Measurements from ENCODE around the gene FOXI1.
"Not testable (repeated sequence)": the region's sequence is repeated elsewhere in the genome, so short reads cannot be mapped to it uniquely, and the experiment has no call there.

Gene FOXI1

DNA sequence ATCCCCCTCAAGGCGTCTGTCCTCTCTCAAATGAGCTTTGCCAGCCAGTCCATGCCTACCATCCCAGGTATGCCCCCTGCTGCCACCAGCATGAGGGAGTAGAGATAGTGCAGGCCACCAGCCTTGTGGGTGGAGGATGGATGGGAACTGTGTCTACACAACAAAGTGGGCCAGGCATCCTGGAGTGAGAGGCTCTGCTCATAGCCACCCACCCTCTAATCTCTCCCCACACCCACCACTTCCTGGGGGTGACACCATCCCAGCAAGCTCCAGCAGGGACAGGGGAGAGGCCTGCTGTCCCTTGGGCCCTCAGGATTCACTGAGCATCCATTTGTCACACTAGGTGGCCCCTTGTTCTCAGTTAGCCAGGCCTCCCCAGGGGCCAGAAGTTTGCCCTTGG lies 25.5 kb upstream of the FOXI1 start:
- Histone ChIP-seq H3K36me3 (ENCODE audit: insufficient read depth, low read length) (no peaks in the 10 kb centered on the region), H3K4me3 (no peak overlapping the region), H3K9ac (ENCODE audit: insufficient read length) (no peak overlapping the region), H3K9me3 (ENCODE audit: low read depth, low read length) (no peaks in the 10 kb centered on the region), H3K27ac (no peak overlapping the region)
- DNase-seq (ENCODE audit: low read depth, low spot score), result no peak
- no peak for TF ChIP-seq EZH2 (IDR thresholded peaks at IDR 0.05)
- no peak for TF ChIP-seq FOXP2 (optimal IDR thresholded peaks at IDR 0.05; ENCODE audit: control extremely low read depth, extremely low read length, insufficient read depth)
- no peak for TF ChIP-seq POLR2AphosphoS5 (IDR thresholded peaks at IDR 0.05; ENCODE audit: borderline replicate concordance, low read depth, low read length)

DNA sequence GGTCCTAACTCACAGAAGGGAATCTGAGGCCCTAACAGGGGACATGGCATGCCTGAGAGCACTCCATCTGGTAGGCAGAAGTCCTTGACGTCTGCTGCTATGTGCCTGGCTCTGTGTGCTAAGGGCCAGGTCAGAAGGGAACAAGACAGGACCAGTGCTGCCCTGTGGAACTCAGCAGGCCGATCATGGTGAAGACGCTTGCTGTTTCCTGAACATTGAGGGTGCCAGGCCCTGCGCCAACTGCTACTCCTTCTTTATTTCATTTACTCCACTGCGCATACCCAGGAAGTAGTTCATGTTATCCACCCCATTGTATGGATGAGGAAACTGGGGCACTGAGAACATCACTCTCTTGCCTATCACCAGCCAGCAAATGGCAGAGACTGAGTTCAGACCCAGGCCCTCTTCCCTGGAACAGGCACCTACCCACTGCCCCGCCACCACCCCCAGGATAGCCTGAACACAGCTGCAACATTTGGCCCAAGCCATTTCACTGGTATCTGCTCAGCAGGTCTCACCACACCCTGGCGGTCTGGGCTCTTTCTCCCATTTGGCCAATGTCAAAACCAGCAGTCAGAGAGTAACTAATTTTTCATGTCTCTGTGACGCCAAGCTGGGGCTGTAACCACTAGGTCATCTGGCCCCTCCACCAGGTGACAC lies 24.8 kb upstream of the FOXI1 start:
- TF ChIP-seq POLR2AphosphoS5 (IDR thresholded peaks at IDR 0.05; ENCODE audit: borderline replicate concordance, low read depth, low read length) (no peak), EZH2 (IDR thresholded peaks at IDR 0.05) (no peak), FOXP2 (optimal IDR thresholded peaks at IDR 0.05; ENCODE audit: control extremely low read depth, extremely low read length, insufficient read depth) (no peak)
- H3K27ac ChIP-seq, result no peak overlapping the region
- H3K36me3 ChIP-seq (ENCODE audit: insufficient read depth, low read length), result no peaks in the 10 kb centered on the region
- no peak overlapping the region for H3K4me3 ChIP-seq
- no peak overlapping the region for H3K9ac ChIP-seq (ENCODE audit: insufficient read length)
- no peak for DNase-seq (ENCODE audit: low read depth, low spot score)
- H3K9me3 ChIP-seq (ENCODE audit: low read depth, low read length), result no peaks in the 10 kb centered on the region

DNA sequence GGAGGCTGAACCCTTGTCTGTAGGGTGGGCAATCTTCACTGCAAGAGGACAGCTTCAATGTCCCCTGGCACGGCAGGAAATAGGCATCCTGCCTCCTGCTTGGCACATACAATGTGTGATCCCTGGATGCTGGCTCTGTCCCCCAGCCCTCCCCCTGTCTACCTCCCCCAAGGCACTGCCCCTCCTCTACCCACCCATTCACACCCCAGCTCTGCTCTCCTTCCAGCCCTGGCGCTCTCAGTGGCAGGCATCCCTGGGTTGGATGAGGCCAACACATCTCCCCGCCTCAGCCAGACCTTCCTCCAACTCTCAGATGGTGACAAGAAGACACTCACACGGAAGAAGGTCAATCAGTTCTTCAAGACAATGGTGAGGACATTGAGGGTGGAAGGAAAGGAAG lies 24.1 kb upstream of the FOXI1 start:
- no peak for DNase-seq (ENCODE audit: low read depth, low spot score)
- Histone ChIP-seq H3K4me3 (no peak overlapping the region), H3K9ac (ENCODE audit: insufficient read length) (no peak overlapping the region), H3K27ac (no peak overlapping the region), H3K36me3 (ENCODE audit: insufficient read depth, low read length) (no peaks in the 10 kb centered on the region), H3K9me3 (ENCODE audit: low read depth, low read length) (no peaks in the 10 kb centered on the region)
- TF ChIP-seq POLR2AphosphoS5 (IDR thresholded peaks at IDR 0.05; ENCODE audit: borderline replicate concordance, low read depth, low read length) (no peak), EZH2 (IDR thresholded peaks at IDR 0.05) (no peak), FOXP2 (optimal IDR thresholded peaks at IDR 0.05; ENCODE audit: control extremely low read depth, extremely low read length, insufficient read depth) (no peak)

DNA sequence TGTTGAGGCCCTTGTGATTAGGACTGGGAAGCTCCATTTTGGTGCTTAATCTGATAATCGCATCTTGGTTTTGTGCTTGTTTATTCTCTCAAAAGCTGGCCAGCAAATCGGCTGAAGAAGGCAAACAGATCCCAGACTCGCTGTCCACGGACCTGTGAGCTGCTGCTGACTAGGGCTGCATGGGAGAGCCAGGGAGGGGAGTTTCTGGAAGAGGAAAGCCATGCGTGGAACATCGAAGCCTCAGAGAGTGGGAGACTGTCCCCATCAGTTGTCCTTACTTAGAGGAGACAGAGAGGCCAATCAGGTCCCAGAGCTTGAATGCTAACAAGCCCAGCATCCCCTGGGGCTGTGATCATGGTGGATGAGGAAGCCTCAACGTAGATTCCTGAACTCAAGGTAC lies 23.0 kb upstream of the FOXI1 start:
- no peak for TF ChIP-seq EZH2 (IDR thresholded peaks at IDR 0.05)
- TF ChIP-seq POLR2AphosphoS5 (IDR thresholded peaks at IDR 0.05; ENCODE audit: borderline replicate concordance, low read depth, low read length), result no peak
- TF ChIP-seq FOXP2 (optimal IDR thresholded peaks at IDR 0.05; ENCODE audit: control extremely low read depth, extremely low read length, insufficient read depth), result no peak
- Histone ChIP-seq H3K9me3 (ENCODE audit: low read depth, low read length) (no peaks in the 10 kb centered on the region), H3K9ac (ENCODE audit: insufficient read length) (no peak overlapping the region), H3K36me3 (ENCODE audit: insufficient read depth, low read length) (no peaks in the 10 kb centered on the region), H3K4me3 (no peak overlapping the region), H3K27ac (no peak overlapping the region)
- DNase-seq (ENCODE audit: low read depth, low spot score), result no peak

DNA sequence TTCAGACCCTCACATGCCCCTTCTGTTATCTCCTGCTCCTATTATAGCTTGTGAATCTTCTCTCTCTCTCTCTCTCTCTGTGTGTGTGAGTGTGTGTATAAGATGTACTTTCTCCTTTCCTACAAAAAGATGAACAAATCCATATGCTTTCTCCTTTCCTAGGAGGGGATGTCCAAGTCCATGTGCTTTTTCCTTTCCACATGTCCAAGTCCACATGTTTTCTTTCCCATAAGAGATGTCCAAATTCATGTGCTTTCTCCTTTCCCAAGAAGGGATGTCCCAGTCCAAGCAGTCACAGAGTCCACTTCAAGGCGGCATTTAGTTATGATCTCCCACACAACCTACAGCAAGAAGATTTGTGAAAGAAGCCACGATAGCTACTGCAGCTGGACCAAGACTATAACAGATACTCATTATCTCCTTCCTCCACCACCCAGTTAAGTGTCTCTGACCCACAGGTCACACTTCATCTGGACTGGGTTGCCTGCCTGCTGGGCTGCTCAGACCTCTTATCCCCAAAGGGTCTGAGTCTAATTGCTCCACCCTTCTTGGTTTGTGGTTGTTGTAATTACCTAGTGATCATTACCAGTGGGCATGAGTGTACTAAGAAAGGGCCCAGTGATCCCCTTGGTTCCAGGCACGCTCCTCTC lies 18.4 kb upstream of the FOXI1 start:
- Histone ChIP-seq H3K36me3 (ENCODE audit: insufficient read depth, low read length) (no peaks in the 10 kb centered on the region), H3K9ac (ENCODE audit: insufficient read length) (no peak overlapping the region), H3K4me3 (no peak overlapping the region), H3K9me3 (ENCODE audit: low read depth, low read length) (no peaks in the 10 kb centered on the region), H3K27ac (no peak overlapping the region)
- TF ChIP-seq EZH2 (IDR thresholded peaks at IDR 0.05), result no peak
- no peak for TF ChIP-seq POLR2AphosphoS5 (IDR thresholded peaks at IDR 0.05; ENCODE audit: borderline replicate concordance, low read depth, low read length)
- TF ChIP-seq FOXP2 (optimal IDR thresholded peaks at IDR 0.05; ENCODE audit: control extremely low read depth, extremely low read length, insufficient read depth), result no peak
- no peak for DNase-seq (ENCODE audit: low read depth, low spot score)

DNA sequence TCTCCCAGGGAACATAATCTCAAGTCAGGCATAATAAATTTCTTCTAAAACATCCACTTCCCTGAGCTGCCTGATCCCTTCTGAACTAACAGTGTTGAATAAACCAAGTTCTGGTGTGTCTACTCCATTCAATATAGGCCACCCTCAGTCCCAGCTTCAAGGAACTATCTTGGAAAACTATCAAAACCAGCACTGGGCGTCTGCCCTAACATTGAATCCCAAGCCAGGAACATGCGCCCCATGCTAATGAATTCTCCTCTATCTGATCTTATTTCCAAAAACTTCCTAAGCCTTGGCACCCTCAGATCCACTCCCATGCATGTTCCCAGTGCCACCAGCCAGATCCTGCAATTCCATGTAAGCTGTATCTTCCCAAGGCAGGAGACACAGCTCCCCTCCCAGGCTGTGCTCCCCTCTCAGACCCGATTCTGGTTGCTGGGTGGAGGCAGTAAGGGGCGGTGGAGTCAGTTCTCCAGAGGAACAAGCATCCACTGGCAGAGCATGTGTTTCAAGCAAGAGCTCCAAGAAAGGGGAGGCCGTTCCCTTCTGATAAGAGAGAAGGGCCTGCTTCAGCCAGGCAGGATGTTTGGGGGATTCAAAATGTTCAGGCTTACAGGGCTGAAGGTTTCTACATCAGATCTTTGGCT lies 13.1 kb upstream of the FOXI1 start:
- TF ChIP-seq FOXP2 (optimal IDR thresholded peaks at IDR 0.05; ENCODE audit: control extremely low read depth, extremely low read length, insufficient read depth) (no peak), POLR2AphosphoS5 (IDR thresholded peaks at IDR 0.05; ENCODE audit: borderline replicate concordance, low read depth, low read length) (no peak), EZH2 (IDR thresholded peaks at IDR 0.05) (no peak)
- no peak overlapping the region for H3K9ac ChIP-seq (ENCODE audit: insufficient read length)
- DNase-seq (ENCODE audit: low read depth, low spot score), result no peak

DNA sequence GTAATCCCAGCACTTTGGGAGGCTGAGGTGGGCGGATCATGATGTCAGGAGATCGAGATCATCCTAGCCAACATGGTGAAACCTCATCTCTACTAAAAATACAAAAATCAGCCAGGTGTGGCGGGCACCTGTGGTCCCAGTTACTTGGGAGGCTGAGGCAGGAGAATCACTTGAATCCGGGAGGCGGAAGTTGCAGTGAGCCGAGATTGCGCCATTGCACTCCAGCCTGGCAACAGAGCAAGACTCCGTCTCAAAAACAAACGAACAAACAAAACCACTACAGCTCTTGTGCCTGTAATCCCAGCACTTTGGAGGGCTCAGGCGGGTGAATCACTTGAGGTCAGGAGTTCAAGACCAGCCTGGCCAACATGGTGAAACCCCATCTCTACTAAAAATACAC lies 11.4 kb upstream of the FOXI1 start:
- DNase-seq (ENCODE audit: low read depth, low spot score); H3K4me3 ChIP-seq; H3K36me3 ChIP-seq (ENCODE audit: insufficient read depth, low read length); H3K27ac ChIP-seq; H3K9ac ChIP-seq (ENCODE audit: insufficient read length); H3K9me3 ChIP-seq (ENCODE audit: low read depth, low read length): not testable (repeated sequence)

More for the DNA sequence above, 13.1 kb upstream of the FOXI1 start:
- H3K9me3 ChIP-seq (ENCODE audit: low read depth, low read length), result no peaks in the 10 kb centered on the region
- no peak overlapping the region for H3K4me3 ChIP-seq
- H3K36me3 ChIP-seq (ENCODE audit: insufficient read depth, low read length), result no peaks in the 10 kb centered on the region
- no peak overlapping the region for H3K27ac ChIP-seq

DNA sequence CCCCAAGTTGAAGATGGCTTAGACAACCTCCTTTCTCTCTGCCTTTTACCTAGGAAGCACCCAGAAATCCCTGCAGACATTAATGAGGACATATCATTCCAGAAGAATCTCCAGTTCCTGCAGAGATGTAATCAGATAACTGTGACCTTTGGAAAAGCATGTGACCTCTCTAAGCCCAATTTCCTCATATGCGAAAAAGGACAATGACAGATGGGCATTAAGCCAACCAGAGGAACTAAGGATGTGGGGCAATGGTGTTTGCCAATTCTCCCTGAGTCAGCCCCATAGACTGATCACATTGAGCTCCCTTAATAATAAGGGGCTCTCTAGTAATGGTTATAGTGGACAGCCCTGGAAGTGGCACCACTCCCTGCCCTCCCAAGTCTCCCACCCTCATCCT lies 10.1 kb upstream of the FOXI1 start:
- no peaks in the 10 kb centered on the region for H3K36me3 ChIP-seq (ENCODE audit: insufficient read depth, low read length)
- H3K4me3 ChIP-seq, result no peak overlapping the region
- TF ChIP-seq POLR2AphosphoS5 (IDR thresholded peaks at IDR 0.05; ENCODE audit: borderline replicate concordance, low read depth, low read length), result no peak
- TF ChIP-seq EZH2 (IDR thresholded peaks at IDR 0.05), result no peak
- no peak for TF ChIP-seq FOXP2 (optimal IDR thresholded peaks at IDR 0.05; ENCODE audit: control extremely low read depth, extremely low read length, insufficient read depth)
- H3K9me3 ChIP-seq (ENCODE audit: low read depth, low read length), result no peaks in the 10 kb centered on the region
- no peak for DNase-seq (ENCODE audit: low read depth, low spot score)
- H3K27ac ChIP-seq, result no peak overlapping the region
- H3K9ac ChIP-seq (ENCODE audit: insufficient read length), result no peak overlapping the region

Data from SK-N-MC (cell line).